Pancreas (tissue), 10 donors: ENCODE data around the gene C16orf87. TPM values are rescaled to one million over a fixed set of nuclear protein-coding genes. Genes with fewer than 3 reads are reported as not detected.

Experiments used
- ATAC-seq, 4 donors: fragments of 200-7000 bp; cut with Tn5 transposase; one replicate each; pipeline versions ENCODE4 v1.8.0 to v1.9.1; 2020; ENCODE audit warnings: mild to moderate bottlenecking in 4 of 4, moderate library complexity in 4 of 4
- DNase-seq, 6 donors: peaks; one replicate each; pipeline ENCODE4 v3.0.0-alpha.2; 2020
- FAIRE-seq: peaks from 2 replicates; lab custom pipeline; 2012; peaks lifted over from hg19 to GRCh38; lab: Jason Lieb, UNC
- H3K27ac ChIP-seq, 4 donors: fragments of 200-600 bp; sonication (generic); 1 replicate in 3 of 4; 2 replicates in 1 of 4; pipeline versions ENCODE4 v1.5.0 to v1.8.0; 2020
- H3K27me3 ChIP-seq, 4 donors: fragments of 200-600 bp; one replicate each; pipeline ENCODE4 v1.8.0; 2021
- H3K36me3 ChIP-seq, 3 donors: fragments of 200-600 bp; sonication (generic) in 1 of 3; one replicate each; pipeline versions ENCODE4 v1.5.0 to v1.8.0; 2020 to 2021
- H3K4me1 ChIP-seq, 3 donors: fragments of 200-600 bp; one replicate each; pipeline ENCODE4 v1.8.0; 2021
- H3K4me3 ChIP-seq, 4 donors: fragments of 200-600 bp; sonication (generic) in 2 of 4; one replicate each; pipeline versions ENCODE4 v1.5.0 to v1.8.0; 2020 to 2021
- H3K9me3 ChIP-seq, 4 donors: fragments of 200-600 bp; one replicate each; pipeline ENCODE4 v1.8.0; 2021
- WGBS, 2 donors: extraction: QIAGEN DNeasy Blood & Tissue Kit; methylation state at CpG; one replicate each; pipeline ENCODE4 v1.1.7; 2013; 5-methylcytosine and 5-hydroxymethylcytosine counted together
- intact Hi-C, 3 donors: fragments of 100-400 bp; cut with DNase I; formaldehyde crosslinking; loops; one replicate each; pipeline versions ENCODE4 v1.11.1 to v1.14.2; 2022
- polyA plus RNA-seq, 2 donors: library from polyadenylated mRNA; stranded (reverse); fragments of 200-250 nt; gene quantifications; one replicate each; pipeline ENCODE4 v1.2.3, GENCODE V29; 2013
- total RNA-seq, 6 donors: library from RNA; stranded (reverse); fragmentation: NEBNext Ultra II Directional in 4 of 6; extraction: Animal tissue kit (Norgen Biotek cat#: 25700) in 4 of 6; gene quantifications; one replicate each; pipeline versions ENCODE4 v1.2.1 to v1.2.4, GENCODE V29; 2021 to 2023
- TF ChIP-seq, protein P1 (sequence below), 4 donors: fragments of 200-600 bp; sonication (generic) in 3 of 4; IDR thresholded peaks; one replicate each; pipeline versions ENCODE4 v1.5.0 to v1.8.0; 2021; ENCODE audit warnings: antibody characterized with exemption in 4 of 4
- donor health status: healthy with polysubstance abuse.
- donor health status: DM: no; HTN: no; CAD: no; lungs with moderate emphysema.
- donor health status: DM: no; HTN: no; CAD: no.
- donor health status: control.
- donor health status: control.
- donor health status: Bipolar disorder and iron deficiency.
- donor health status: DM: yes; HTN: yes; CAD: no.
- donor health status: DM: no; HTN: no; CAD: no.
- donor health status: DM: no; HTN: no; CAD: no.
- donor health status: DM: yes; HTN: yes; CAD: no.

The C16orf87 gene
- total and polyA plus RNA-seq, 8 donors = 1.0 to 3.1 (median 2.3) TPM

- intact Hi-C loops = no loop called here
- Histone ChIP-seq H3K4me1 (peaks cover 0 to 17% (median 13%) of the 10 kb centered on the region in 3 donors), H3K9me3 (no peaks in the 10 kb centered on the region), H3K27ac (no peak overlapping the region), H3K36me3 (no peaks in the 10 kb centered on the region), H3K4me3 (no peak overlapping the region), H3K27me3 (no peaks in the 10 kb centered on the region)
- TF ChIP-seq, protein P1, sequence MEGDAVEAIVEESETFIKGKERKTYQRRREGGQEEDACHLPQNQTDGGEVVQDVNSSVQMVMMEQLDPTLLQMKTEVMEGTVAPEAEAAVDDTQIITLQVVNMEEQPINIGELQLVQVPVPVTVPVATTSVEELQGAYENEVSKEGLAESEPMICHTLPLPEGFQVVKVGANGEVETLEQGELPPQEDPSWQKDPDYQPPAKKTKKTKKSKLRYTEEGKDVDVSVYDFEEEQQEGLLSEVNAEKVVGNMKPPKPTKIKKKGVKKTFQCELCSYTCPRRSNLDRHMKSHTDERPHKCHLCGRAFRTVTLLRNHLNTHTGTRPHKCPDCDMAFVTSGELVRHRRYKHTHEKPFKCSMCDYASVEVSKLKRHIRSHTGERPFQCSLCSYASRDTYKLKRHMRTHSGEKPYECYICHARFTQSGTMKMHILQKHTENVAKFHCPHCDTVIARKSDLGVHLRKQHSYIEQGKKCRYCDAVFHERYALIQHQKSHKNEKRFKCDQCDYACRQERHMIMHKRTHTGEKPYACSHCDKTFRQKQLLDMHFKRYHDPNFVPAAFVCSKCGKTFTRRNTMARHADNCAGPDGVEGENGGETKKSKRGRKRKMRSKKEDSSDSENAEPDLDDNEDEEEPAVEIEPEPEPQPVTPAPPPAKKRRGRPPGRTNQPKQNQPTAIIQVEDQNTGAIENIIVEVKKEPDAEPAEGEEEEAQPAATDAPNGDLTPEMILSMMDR (IDR thresholded peaks at IDR 0.05) = no peak
- FAIRE-seq (no peak), DNase-seq (no peak), ATAC-seq (no peak)
- 80 to 96% methylated on average over 1 of the region's 1 CpG for WGBS, 2 donors
Measured at GRCh38 chr16:46807336-46807735, 23.6 kb downstream of the C16orf87 start.

- DNase-seq (no peak), FAIRE-seq (no peak), ATAC-seq (no peak)
- TF ChIP-seq, protein P1 (IDR thresholded peaks at IDR 0.05) = no peak
- H3K4me3 ChIP-seq = no peak overlapping the region
- 77 to 82% methylated on average over 3 of the region's 3 CpGs for WGBS, 2 donors
- intact Hi-C loops = no loop called here
- no peaks in the 10 kb centered on the region for H3K9me3 ChIP-seq
- H3K36me3 ChIP-seq = no peaks in the 10 kb centered on the region
- no peaks in the 10 kb centered on the region for H3K27me3 ChIP-seq
- H3K27ac ChIP-seq = no peak overlapping the region
- H3K4me1 ChIP-seq = no peaks in the 10 kb centered on the region
Measured at GRCh38 chr16:46803373-46803772, 27.6 kb downstream of the C16orf87 start.

DNA sequence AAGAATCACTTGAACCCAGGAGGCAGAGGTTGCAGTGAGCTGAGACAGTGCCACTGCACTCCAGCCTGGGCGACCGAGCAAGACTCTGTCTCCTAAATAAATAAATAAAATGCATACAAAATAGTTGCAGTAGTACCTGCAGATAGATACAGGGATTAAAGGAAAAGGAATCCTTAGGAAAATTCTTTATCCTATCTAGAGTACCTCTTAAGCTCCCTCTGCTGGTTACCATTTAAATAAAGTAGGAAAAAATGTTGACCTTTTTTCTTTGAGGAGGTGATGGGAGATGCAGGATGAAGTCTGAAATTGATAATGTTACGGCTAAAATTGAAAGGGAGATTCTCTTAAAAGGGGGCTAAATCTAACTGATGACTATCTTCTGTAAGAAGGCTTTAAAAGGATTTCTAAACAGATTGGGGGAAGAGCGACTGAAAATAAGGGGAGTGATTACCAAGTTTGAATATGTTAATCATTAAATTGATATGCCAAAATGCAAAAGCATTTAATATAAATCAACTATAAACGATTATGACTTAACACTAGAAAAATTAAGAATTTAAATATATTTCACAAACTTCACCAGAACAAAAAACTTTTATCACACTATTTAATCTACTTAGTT lies 29.4 kb downstream of the C16orf87 start:
- TF ChIP-seq, protein P1 (IDR thresholded peaks at IDR 0.05) = peak in 2 of 4 donors; percentile 11 to 30
- no peaks in the 10 kb centered on the region for H3K9me3 ChIP-seq
- no peak overlapping the region for H3K4me3 ChIP-seq
- FAIRE-seq = no peak
- no peaks in the 10 kb centered on the region for H3K36me3 ChIP-seq
- DNase-seq = no peak
- no peaks in the 10 kb centered on the region for H3K27me3 ChIP-seq
- no peak overlapping the region for H3K27ac ChIP-seq
- WGBS, 2 donors = 54 to 57% methylated on average over 5 of the region's 5 CpGs
- intact Hi-C loops = no loop called here
- H3K4me1 ChIP-seq = no peaks in the 10 kb centered on the region
- peak in 2 of 4 donors; percentile 48 to 58 for ATAC-seq

GRCh38 chr16:46800494-46800893 lies 30.5 kb downstream of the C16orf87 start:
- H3K27me3 ChIP-seq = no peaks in the 10 kb centered on the region
- H3K9me3 ChIP-seq = no peaks in the 10 kb centered on the region
- ATAC-seq (no peak), FAIRE-seq (no peak), DNase-seq (no peak)
- H3K4me3 ChIP-seq = no peak overlapping the region
- no peaks in the 10 kb centered on the region for H3K36me3 ChIP-seq
- no peak overlapping the region for H3K27ac ChIP-seq
- WGBS, 2 donors = 70 to 88% methylated on average over 1 of the region's 1 CpG
- no peaks in the 10 kb centered on the region for H3K4me1 ChIP-seq
- TF ChIP-seq, protein P1 (IDR thresholded peaks at IDR 0.05) = no peak
- intact Hi-C loops = no loop called here

DNA sequence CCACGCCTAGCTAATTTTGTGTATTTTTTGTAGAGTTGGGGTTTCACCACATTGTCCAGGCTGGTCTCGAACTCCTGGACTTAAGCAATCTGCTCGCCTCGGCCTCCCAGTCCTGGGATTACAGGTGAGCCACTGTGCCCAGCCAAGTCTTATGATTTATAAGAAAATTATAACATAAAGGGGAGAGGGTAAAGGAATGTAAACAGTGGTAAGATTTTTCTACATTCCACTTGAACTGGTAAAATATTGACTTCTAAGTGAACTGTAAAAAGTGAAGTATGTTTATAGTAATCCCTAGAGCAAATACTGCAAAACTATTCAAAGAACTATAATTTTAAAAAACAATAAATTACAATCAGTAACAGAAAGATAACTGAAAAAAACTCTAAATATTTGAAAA lies 33.5 kb downstream of the C16orf87 start:
- 94 to 95% methylated on average over 4 of the region's 4 CpGs for WGBS, 2 donors
- intact Hi-C loops = no loop called here
- H3K4me3 ChIP-seq = no peak overlapping the region
- ATAC-seq (no peak), DNase-seq (no peak), FAIRE-seq (no peak)
- H3K27me3 ChIP-seq = no peaks in the 10 kb centered on the region
- no peaks in the 10 kb centered on the region for H3K36me3 ChIP-seq
- H3K27ac ChIP-seq = no peak overlapping the region
- H3K4me1 ChIP-seq = no peaks in the 10 kb centered on the region
- no peaks in the 10 kb centered on the region for H3K9me3 ChIP-seq
- TF ChIP-seq, protein P1 (IDR thresholded peaks at IDR 0.05) = no peak
